HCT116 (cell line): ENCODE data around the gene DCAF6. TPM values are rescaled to one million over a fixed set of nuclear protein-coding genes. Genes with fewer than 3 reads are reported as not detected.

Experiments
- ATAC-seq: fragments of 200-7000 bp; cut with Tn5 transposase; 2 replicates; pipeline ENCODE4 v1.9.1; 2020; ENCODE audit warnings: mild to moderate bottlenecking, moderate library complexity
- BruUV-seq: library from RNA; stranded (reverse); fragments of 400-500 nt; replicated peaks from 2 replicates; lab custom pipeline; 2021; lab: Mats Ljungman, UMichigan
- CTCF ChIA-PET: fragments of 300-600 bp; sonication (Branson Sonifier 250); formaldehyde crosslinking; loops from one replicate; lab custom pipeline; 2021; ENCODE audit warnings: antibody characterized with exemption; lab: Charles Lee
- POLR2A ChIA-PET: fragments of 300-600, 350-600 bp; sonication (Branson Sonifier 250); formaldehyde crosslinking; loops from one replicate; lab custom pipeline; 2021; ENCODE audit warnings: antibody characterized with exemption; lab: Charles Lee
- RAD21 ChIA-PET, 2 experiments: fragments of 300-600 bp; sonication (Branson Sonifier 250); formaldehyde crosslinking; loops; one replicate each; lab custom pipeline; 2023; ENCODE audit warnings: low total read pairs in 2 of 2; ENCODE audit not compliant: uncharacterized antibody in 2 of 2, unreplicated experiment in 2 of 2, low non-redundant PET in 1 of 2; lab: Charles Lee
- DNase-seq: peaks from one replicate; pipeline ENCODE4 v3.0.0-alpha.2; 2010; ENCODE audit warnings: low read depth, low spot score
- H2AFZ ChIP-seq: fragments of 200-600 bp; shearing (Covaris generic), sonication (generic); 2 replicates; pipeline ENCODE4 v1.6.1; 2017; ENCODE audit warnings: low read depth, mixed run types, mixed read lengths, antibody characterized with exemption, low read length; ENCODE audit not compliant: poor library complexity, severe bottlenecking
- H3K27ac ChIP-seq: 2 replicates; pipeline ENCODE4 v1.5.1; 2012; ENCODE audit warnings: low read depth, low read length
- H3K27me3 ChIP-seq: fragments of 200-600 bp; sonication (generic); 2 replicates; pipeline ENCODE4 v1.6.1; 2016; ENCODE audit warnings: mixed run types, low read length, mixed read lengths; ENCODE audit not compliant: insufficient read depth
- H3K36me3 ChIP-seq, 2 experiments: fragments of 200-500 bp in 1 of 2; fragments of 200-600 bp in 1 of 2; sonication (Bioruptor generic) in 1 of 2; sonication (generic) in 1 of 2; 2 replicates each; pipeline versions ENCODE4 v1.5.1 to v1.6.1; 2014 to 2016; ENCODE audit warnings: low read length in 2 of 2, inconsistent platforms in 1 of 2, mixed read lengths in 1 of 2, mixed run types in 1 of 2; ENCODE audit not compliant: insufficient read depth in 2 of 2, control insufficient read depth in 1 of 2
- H3K4me1 ChIP-seq, 2 experiments: fragments of 200-600 bp in 1 of 2; sonication (generic) in 1 of 2; 2 replicates each; pipeline versions ENCODE4 v1.5.1 to v1.6.1; 2012 to 2017; ENCODE audit warnings: low read length in 2 of 2, inconsistent platforms in 1 of 2, mild to moderate bottlenecking in 1 of 2, mixed read lengths in 1 of 2, mixed run types in 1 of 2, moderate library complexity in 1 of 2; ENCODE audit not compliant: insufficient read depth in 2 of 2, control insufficient read depth in 1 of 2
- H3K4me2 ChIP-seq: fragments of 200-600 bp; sonication (generic); 2 replicates; pipeline ENCODE4 v1.6.1; 2017; ENCODE audit warnings: mixed run types, low read length, mixed read lengths
- H3K4me3 ChIP-seq, 2 experiments: fragments of 200-600 bp in 1 of 2; sonication (generic) in 1 of 2; replicated peaks in 1 of 2; 2 replicates each; pipeline ENCODE4 v1.5.1; 2011 to 2016; ENCODE audit warnings: low read length in 2 of 2, control low read depth in 1 of 2, low read depth in 1 of 2, mild to moderate bottlenecking in 1 of 2, mixed read lengths in 1 of 2, mixed run types in 1 of 2
- H3K79me2 ChIP-seq: fragments of 200-600 bp; sonication (generic); 2 replicates; pipeline ENCODE4 v1.6.1; 2017; ENCODE audit warnings: mild to moderate bottlenecking, mixed run types, low read length, moderate library complexity, mixed read lengths; ENCODE audit not compliant: insufficient read depth
- H3K9ac ChIP-seq: fragments of 200-600 bp; sonication (generic); 2 replicates; pipeline ENCODE4 v1.6.1; 2016; ENCODE audit warnings: low read length, mixed read lengths
- H3K9me2 ChIP-seq: fragments of 200-600 bp; sonication (generic), shearing (Covaris generic); 2 replicates; pipeline ENCODE4 v1.6.1; 2017; ENCODE audit warnings: mixed run types, mild to moderate bottlenecking, moderate library complexity; ENCODE audit not compliant: insufficient read depth
- H3K9me3 ChIP-seq, 2 experiments: fragments of 200-500 bp in 1 of 2; fragments of 200-600 bp in 1 of 2; sonication (Bioruptor generic) in 1 of 2; sonication (generic) in 1 of 2; 2 replicates each; pipeline ENCODE4 v1.6.1; 2014 to 2017; ENCODE audit warnings: low read length in 2 of 2, mixed read lengths in 2 of 2, inconsistent platforms in 1 of 2, low read depth in 1 of 2, mild to moderate bottlenecking in 1 of 2, mixed run types in 1 of 2, moderate library complexity in 1 of 2; ENCODE audit not compliant: control insufficient read depth in 1 of 2, insufficient read depth in 1 of 2
- H4K20me1 ChIP-seq: fragments of 200-600 bp; sonication (generic), shearing (Covaris generic); 2 replicates; pipeline ENCODE4 v1.6.1; 2017; ENCODE audit warnings: mixed run types, mild to moderate bottlenecking, moderate library complexity; ENCODE audit not compliant: insufficient read depth
- EGR1 ChIP-seq: IDR thresholded peaks from 2 replicates; pipeline ENCODE4 v1.6.1; 2012; ENCODE audit warnings: low read depth
- FOSL1 ChIP-seq: IDR thresholded peaks from 2 replicates; pipeline ENCODE4 v1.6.1; 2012; ENCODE audit warnings: low read depth
- JUND ChIP-seq: IDR thresholded peaks from 2 replicates; pipeline ENCODE4 v1.6.1; 2012
- POLR2A ChIP-seq: IDR thresholded peaks from 2 replicates; pipeline ENCODE4 v1.7.0; 2011; ENCODE audit warnings: borderline replicate concordance; ENCODE audit not compliant: insufficient read depth, insufficient read length; ENCODE audit errors: extremely low read depth
- RAD21 ChIP-seq: IDR thresholded peaks from 2 replicates; pipeline ENCODE4 v1.6.1; 2012; ENCODE audit warnings: low read depth, mild to moderate bottlenecking
- TCF7L2 ChIP-seq: IDR thresholded peaks from 2 replicates; pipeline ENCODE4 v1.7.0; 2011; ENCODE audit warnings: borderline replicate concordance, inconsistent platforms; ENCODE audit not compliant: insufficient read depth, insufficient read length; ENCODE audit errors: extremely low read depth
- intact Hi-C: fragments of 100-400 bp; cut with micrococcal nuclease; formaldehyde crosslinking; loops from 2 replicates; pipeline ENCODE4 v1.10.0; 2022
- total RNA-seq: library from RNA; stranded (reverse); gene quantifications from one replicate; pipeline ENCODE4 v1.2.1, GENCODE V29; 2021; ENCODE audit not compliant: unreplicated experiment
- TF ChIP-seq, protein P1 (sequence below): IDR thresholded peaks from 2 replicates; pipeline ENCODE4 v1.6.1; 2012
- TF ChIP-seq, protein P2 (sequence below): IDR thresholded peaks from 2 replicates; pipeline ENCODE4 v1.6.1; 2012
- TF ChIP-seq, protein P3 (sequence below): IDR thresholded peaks from 2 replicates; pipeline ENCODE4 v1.6.1; 2011; ENCODE audit warnings: mild to moderate bottlenecking, low read length, moderate library complexity; ENCODE audit not compliant: insufficient replicate concordance; ENCODE audit errors: extremely low read depth

Gene DCAF6
- total RNA-seq, 1 experiment from 2014 or later, result 34.2 TPM

DNA sequence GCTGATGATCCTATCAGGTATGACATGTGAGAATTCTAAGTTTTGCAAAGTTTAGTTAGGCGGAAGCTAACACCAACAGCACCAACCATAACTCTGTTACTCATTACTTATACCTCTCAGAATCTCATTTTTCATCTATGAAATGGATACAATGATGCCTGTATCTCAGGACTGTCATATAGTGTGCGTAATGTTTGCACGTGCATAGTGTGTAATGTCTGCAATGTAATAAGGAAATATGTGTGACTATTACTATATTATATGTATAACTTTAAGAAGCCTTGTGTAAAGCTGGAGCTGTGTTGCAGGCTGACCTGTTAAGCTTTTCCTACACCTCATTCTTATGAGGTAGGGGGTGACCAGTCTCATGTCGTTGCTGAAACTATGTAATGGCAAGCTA, 35.6 kb upstream of the DCAF6 start:
- Histone ChIP-seq H3K9me2 (no peaks in the 10 kb centered on the region), H3K27me3 (no peaks in the 10 kb centered on the region), H3K9me3 (no peaks in the 10 kb centered on the region), H3K4me1 (no peaks in the 10 kb centered on the region), H4K20me1 (no peaks in the 10 kb centered on the region), H3K9ac (no peak overlapping the region), H3K36me3 (no peaks in the 10 kb centered on the region), H3K4me2 (no peak overlapping the region), H3K4me3 (no peak overlapping the region), H2AFZ (no peak overlapping the region), H3K79me2 (no peaks in the 10 kb centered on the region), H3K27ac (no peak overlapping the region)
- intact Hi-C loops, result no loop called here
- TF ChIP-seq RAD21, result no peak
- TF ChIP-seq, protein P1, sequence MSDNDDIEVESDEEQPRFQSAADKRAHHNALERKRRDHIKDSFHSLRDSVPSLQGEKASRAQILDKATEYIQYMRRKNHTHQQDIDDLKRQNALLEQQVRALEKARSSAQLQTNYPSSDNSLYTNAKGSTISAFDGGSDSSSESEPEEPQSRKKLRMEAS, result no peak
- no peak for TF ChIP-seq FOSL1
- no peak for TF ChIP-seq POLR2A
- TF ChIP-seq, protein P2, sequence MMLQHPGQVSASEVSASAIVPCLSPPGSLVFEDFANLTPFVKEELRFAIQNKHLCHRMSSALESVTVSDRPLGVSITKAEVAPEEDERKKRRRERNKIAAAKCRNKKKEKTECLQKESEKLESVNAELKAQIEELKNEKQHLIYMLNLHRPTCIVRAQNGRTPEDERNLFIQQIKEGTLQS, result no peak
- no peak for TF ChIP-seq JUND
- no peak for TF ChIP-seq EGR1
- BruUV-seq, result no TSS peak
- ChIA-PET RAD21 (no interaction called here), CTCF (no interaction called here), POLR2A (no interaction called here)
- DNase-seq (no peak), ATAC-seq (no peak)

DNA sequence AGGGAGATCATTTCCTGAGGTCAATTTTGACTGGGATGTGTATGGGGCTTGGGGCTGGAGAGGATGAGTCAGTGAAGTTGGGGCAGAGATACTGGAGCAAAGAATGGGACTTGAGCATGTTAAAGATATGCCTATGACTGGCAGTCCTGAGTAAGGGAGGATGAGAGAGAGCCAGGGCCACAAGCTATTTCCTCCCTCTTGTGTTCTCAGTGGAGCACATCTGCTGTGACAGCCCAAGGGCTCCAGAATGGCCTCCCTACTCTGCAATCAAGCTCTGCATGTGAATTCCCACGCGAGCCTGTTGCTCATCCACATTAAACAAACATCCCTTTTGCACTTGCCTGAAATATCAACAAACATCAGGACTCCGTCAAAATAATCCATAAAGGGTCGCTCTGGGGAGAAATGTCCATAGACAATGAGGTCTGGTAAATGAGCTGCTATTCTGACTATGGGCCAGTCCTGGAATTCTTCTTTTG, 31.8 kb upstream of the DCAF6 start:
- no peaks in the 10 kb centered on the region for H3K4me1 ChIP-seq
- no peak for DNase-seq
- H3K4me2 ChIP-seq, result no peak overlapping the region
- no peak for ATAC-seq
- ChIA-PET RAD21 (no interaction called here), CTCF (no interaction called here), POLR2A (no interaction called here)
- no peak overlapping the region for H3K9ac ChIP-seq
- TF ChIP-seq, protein P3, sequence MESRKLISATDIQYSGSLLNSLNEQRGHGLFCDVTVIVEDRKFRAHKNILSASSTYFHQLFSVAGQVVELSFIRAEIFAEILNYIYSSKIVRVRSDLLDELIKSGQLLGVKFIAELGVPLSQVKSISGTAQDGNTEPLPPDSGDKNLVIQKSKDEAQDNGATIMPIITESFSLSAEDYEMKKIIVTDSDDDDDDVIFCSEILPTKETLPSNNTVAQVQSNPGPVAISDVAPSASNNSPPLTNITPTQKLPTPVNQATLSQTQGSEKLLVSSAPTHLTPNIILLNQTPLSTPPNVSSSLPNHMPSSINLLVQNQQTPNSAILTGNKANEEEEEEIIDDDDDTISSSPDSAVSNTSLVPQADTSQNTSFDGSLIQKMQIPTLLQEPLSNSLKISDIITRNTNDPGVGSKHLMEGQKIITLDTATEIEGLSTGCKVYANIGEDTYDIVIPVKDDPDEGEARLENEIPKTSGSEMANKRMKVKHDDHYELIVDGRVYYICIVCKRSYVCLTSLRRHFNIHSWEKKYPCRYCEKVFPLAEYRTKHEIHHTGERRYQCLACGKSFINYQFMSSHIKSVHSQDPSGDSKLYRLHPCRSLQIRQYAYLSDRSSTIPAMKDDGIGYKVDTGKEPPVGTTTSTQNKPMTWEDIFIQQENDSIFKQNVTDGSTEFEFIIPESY, result no peak
- TF ChIP-seq TCF7L2, result no peak
- intact Hi-C loops, result no loop called here
- no peaks in the 10 kb centered on the region for H3K9me3 ChIP-seq
- no peaks in the 10 kb centered on the region for H3K9me2 ChIP-seq
- BruUV-seq, result no TSS peak
- no peak overlapping the region for H3K4me3 ChIP-seq
- no peak overlapping the region for H3K27ac ChIP-seq
- no peaks in the 10 kb centered on the region for H3K79me2 ChIP-seq
- no peak overlapping the region for H2AFZ ChIP-seq
- no peaks in the 10 kb centered on the region for H3K27me3 ChIP-seq
- H3K36me3 ChIP-seq, result no peaks in the 10 kb centered on the region
- H4K20me1 ChIP-seq, result no peaks in the 10 kb centered on the region
